Karpas-422 (cell line): ENCODE results near the gene OSBPL10. TPM values are rescaled to one million over a fixed set of nuclear protein-coding genes. Genes with fewer than 3 reads are reported as not detected.

Experiments
- DNase-seq: peaks from one replicate; pipeline ENCODE4 v3.0.0-alpha.2; 2015
- H2AFZ ChIP-seq: fragments of 200-600 bp; sonication (generic); 2 replicates; pipeline ENCODE4 v1.6.1; 2014; ENCODE audit warnings: antibody characterized with exemption, low read length, mixed read lengths
- H3K27ac ChIP-seq: fragments of 200-600 bp; sonication (generic); 2 replicates; pipeline ENCODE4 v1.5.1; 2014; ENCODE audit warnings: mild to moderate bottlenecking, low read length, moderate library complexity
- H3K27me3 ChIP-seq: fragments of 200-600 bp; sonication (generic); 2 replicates; pipeline ENCODE4 v1.6.1; 2014; ENCODE audit warnings: low read length, mixed read lengths
- H3K36me3 ChIP-seq: fragments of 200-600 bp; sonication (generic); 2 replicates; pipeline ENCODE4 v1.6.1; 2014; ENCODE audit warnings: low read length, mixed read lengths; ENCODE audit not compliant: insufficient read depth
- H3K4me1 ChIP-seq: fragments of 200-600 bp; sonication (generic); 2 replicates; pipeline ENCODE4 v1.6.1; 2014; ENCODE audit warnings: mild to moderate bottlenecking, low read length, mixed read lengths
- H3K4me2 ChIP-seq: fragments of 200-600 bp; sonication (generic); 2 replicates; pipeline ENCODE4 v1.6.1; 2014; ENCODE audit warnings: low read length, low read depth, mild to moderate bottlenecking; ENCODE audit not compliant: poor library complexity, severe bottlenecking
- H3K4me3 ChIP-seq: fragments of 200-600 bp; sonication (generic); 2 replicates; pipeline ENCODE4 v1.5.1; 2014; ENCODE audit warnings: mild to moderate bottlenecking, antibody characterized with exemption, low read length, mixed read lengths
- H3K79me2 ChIP-seq: fragments of 200-600 bp; sonication (generic); 2 replicates; pipeline ENCODE4 v1.6.1; 2014; ENCODE audit warnings: mild to moderate bottlenecking, low read length, mixed read lengths
- H3K9ac ChIP-seq: fragments of 200-600 bp; sonication (generic); 2 replicates; pipeline ENCODE4 v1.6.0; 2014; ENCODE audit warnings: low read length
- H3K9me2 ChIP-seq: fragments of 200-600 bp; sonication (generic), shearing (Covaris generic); replicated peaks from 2 replicates; pipeline ENCODE4 v1.6.0; 2014; ENCODE audit warnings: mild to moderate bottlenecking, low read length, moderate library complexity; ENCODE audit not compliant: insufficient read depth
- H3K9me3 ChIP-seq: fragments of 300-700, 200-600 bp; sonication (generic); 2 replicates; pipeline ENCODE4 v1.6.1; 2014; ENCODE audit warnings: low read length, mixed read lengths
- H4K20me1 ChIP-seq: fragments of 200-600 bp; sonication (generic); 2 replicates; pipeline ENCODE4 v1.6.1; 2014; ENCODE audit warnings: mild to moderate bottlenecking, antibody characterized with exemption, low read length, low read depth; ENCODE audit not compliant: insufficient read depth
- total RNA-seq: library from RNA; depleted of rRNA; stranded (reverse); fragments of >200 nt; shearing (Covaris generic); gene quantifications from 2 replicates; pipeline ENCODE4 v1.2.3, GENCODE V29; 2014; ENCODE audit warnings: low replicate concordance

The OSBPL10 gene
- total RNA-seq, 1 experiment from 2014 or later: 87.0 TPM

GRCh38 chr3:31960793-31961431 is 20.1 kb downstream of the OSBPL10 start:
- peak; percentile 68 for DNase-seq
- H3K79me2 ChIP-seq: peaks cover 87% of the 10 kb centered on the region
- peak overlapping the region; percentile 92 for H3K27ac ChIP-seq
- H3K27me3 ChIP-seq: no peaks in the 10 kb centered on the region
- no peaks in the 10 kb centered on the region for H4K20me1 ChIP-seq
- H3K9me2 ChIP-seq: no peaks in the 10 kb centered on the region
- H3K36me3 ChIP-seq: peaks cover 33% of the 10 kb centered on the region
- peak overlapping the region; percentile 53 for H3K4me2 ChIP-seq
- H3K9me3 ChIP-seq: peaks cover 3% of the 10 kb centered on the region; the same call in 1 of the 2 replicates
- peaks cover 59% of the 10 kb centered on the region for H3K4me1 ChIP-seq
- H3K4me3 ChIP-seq: peak overlapping the region; percentile 17; the same call in 1 of the 2 replicates
- peak overlapping the region; percentile 56 for H3K9ac ChIP-seq
- H2AFZ ChIP-seq: no peak overlapping the region

- H3K79me2 ChIP-seq: peaks cover 94% of the 10 kb centered on the region
- peak overlapping the region; percentile 92 for H3K27ac ChIP-seq
- H3K4me2 ChIP-seq: peak overlapping the region; percentile 53
- peaks cover 40% of the 10 kb centered on the region for H3K36me3 ChIP-seq
- peak; percentile 54 for DNase-seq
- no peaks in the 10 kb centered on the region for H3K9me2 ChIP-seq
- peak overlapping the region; percentile 56 for H3K9ac ChIP-seq
- H3K9me3 ChIP-seq: peaks cover 6% of the 10 kb centered on the region; the same call in 1 of the 2 replicates
- no peak overlapping the region for H2AFZ ChIP-seq
- peak overlapping the region; percentile 17; the same call in 1 of the 2 replicates for H3K4me3 ChIP-seq
- H3K4me1 ChIP-seq: peaks cover 60% of the 10 kb centered on the region
- H3K27me3 ChIP-seq: no peaks in the 10 kb centered on the region
- H4K20me1 ChIP-seq: no peaks in the 10 kb centered on the region
These were observed 20.9 kb downstream of the OSBPL10 start for GRCh38 chr3:31959951-31960792.

- Histone ChIP-seq H3K27ac (peak overlapping the region; percentile 92), H3K4me2 (no peak overlapping the region), H3K9me2 (no peaks in the 10 kb centered on the region), H3K9me3 (peaks cover 6% of the 10 kb centered on the region; the same call in 1 of the 2 replicates), H3K4me1 (peaks cover 62% of the 10 kb centered on the region), H3K36me3 (peaks cover 44% of the 10 kb centered on the region), H3K9ac (no peak overlapping the region), H3K27me3 (no peaks in the 10 kb centered on the region), H3K79me2 (peaks cover 94% of the 10 kb centered on the region), H2AFZ (no peak overlapping the region), H4K20me1 (no peaks in the 10 kb centered on the region), H3K4me3 (no peak overlapping the region)
- no peak for DNase-seq
These were observed 21.8 kb downstream of the OSBPL10 start for GRCh38 chr3:31959251-31959650.

- Histone ChIP-seq H3K27ac (peak overlapping the region; percentile 92), H3K9me2 (no peaks in the 10 kb centered on the region), H3K9me3 (peaks cover 6% of the 10 kb centered on the region; the same call in 1 of the 2 replicates), H3K4me1 (peaks cover 62% of the 10 kb centered on the region), H3K36me3 (peaks cover 44% of the 10 kb centered on the region), H3K4me2 (no peak overlapping the region), H3K9ac (no peak overlapping the region), H3K79me2 (peaks cover 94% of the 10 kb centered on the region), H2AFZ (no peak overlapping the region), H4K20me1 (no peaks in the 10 kb centered on the region), H3K27me3 (no peaks in the 10 kb centered on the region), H3K4me3 (no peak overlapping the region)
- DNase-seq: no peak
These were observed 22.3 kb downstream of the OSBPL10 start for GRCh38 chr3:31958701-31959152.

GRCh38 chr3:31957106-31957505 is 24.0 kb downstream of the OSBPL10 start:
- H3K4me3 ChIP-seq: no peak overlapping the region
- no peaks in the 10 kb centered on the region for H3K9me2 ChIP-seq
- peaks cover 83% of the 10 kb centered on the region for H3K79me2 ChIP-seq
- no peak overlapping the region for H3K9ac ChIP-seq
- H3K4me1 ChIP-seq: peaks cover 62% of the 10 kb centered on the region
- H3K9me3 ChIP-seq: peaks cover 6% of the 10 kb centered on the region; the same call in 1 of the 2 replicates
- H3K27me3 ChIP-seq: no peaks in the 10 kb centered on the region
- no peak for DNase-seq
- no peak overlapping the region for H3K27ac ChIP-seq
- peaks cover 44% of the 10 kb centered on the region for H3K36me3 ChIP-seq
- H3K4me2 ChIP-seq: no peak overlapping the region
- no peaks in the 10 kb centered on the region for H4K20me1 ChIP-seq
- no peak overlapping the region for H2AFZ ChIP-seq

GRCh38 chr3:31955581-31955980 is 25.5 kb downstream of the OSBPL10 start:
- Histone ChIP-seq H2AFZ (no peak overlapping the region), H3K4me1 (peaks cover 62% of the 10 kb centered on the region), H3K9ac (no peak overlapping the region), H3K4me2 (no peak overlapping the region), H3K79me2 (peaks cover 79% of the 10 kb centered on the region), H3K9me3 (peaks cover 6% of the 10 kb centered on the region; the same call in 1 of the 2 replicates), H3K4me3 (no peak overlapping the region), H3K27me3 (no peaks in the 10 kb centered on the region), H3K9me2 (no peaks in the 10 kb centered on the region), H3K36me3 (peaks cover 48% of the 10 kb centered on the region), H3K27ac (peak overlapping the region; percentile 99), H4K20me1 (no peaks in the 10 kb centered on the region)
- DNase-seq: peak; percentile 65

- peak overlapping the region; percentile 74 for H3K4me2 ChIP-seq
- H3K9me2 ChIP-seq: no peaks in the 10 kb centered on the region
- H3K79me2 ChIP-seq: peaks cover 77% of the 10 kb centered on the region
- peak; percentile 59 for DNase-seq
- peak overlapping the region; percentile 99 for H3K27ac ChIP-seq
- H3K4me1 ChIP-seq: peaks cover 64% of the 10 kb centered on the region
- H3K4me3 ChIP-seq: peak overlapping the region; percentile 6; the same call in 1 of the 2 replicates
- H2AFZ ChIP-seq: no peak overlapping the region
- H3K9me3 ChIP-seq: peaks cover 6% of the 10 kb centered on the region; the same call in 1 of the 2 replicates
- peaks cover 36% of the 10 kb centered on the region for H3K36me3 ChIP-seq
- H4K20me1 ChIP-seq: no peaks in the 10 kb centered on the region
- H3K9ac ChIP-seq: peak overlapping the region; percentile 66
- H3K27me3 ChIP-seq: no peaks in the 10 kb centered on the region
These were observed 27.4 kb downstream of the OSBPL10 start for GRCh38 chr3:31953636-31954035.

GRCh38 chr3:31953091-31953490 is 28.0 kb downstream of the OSBPL10 start:
- peaks cover 6% of the 10 kb centered on the region; the same call in 1 of the 2 replicates for H3K9me3 ChIP-seq
- no peak overlapping the region for H2AFZ ChIP-seq
- H4K20me1 ChIP-seq: no peaks in the 10 kb centered on the region
- H3K36me3 ChIP-seq: peaks cover 30% of the 10 kb centered on the region
- no peaks in the 10 kb centered on the region for H3K27me3 ChIP-seq
- peaks cover 69% of the 10 kb centered on the region for H3K4me1 ChIP-seq
- H3K4me3 ChIP-seq: peak overlapping the region; percentile 29; the same call in 1 of the 2 replicates
- DNase-seq: peak; percentile 78
- H3K9me2 ChIP-seq: no peaks in the 10 kb centered on the region
- H3K4me2 ChIP-seq: peak overlapping the region; percentile 74
- H3K27ac ChIP-seq: peak overlapping the region; percentile 99
- peak overlapping the region; percentile 66 for H3K9ac ChIP-seq
- peaks cover 76% of the 10 kb centered on the region for H3K79me2 ChIP-seq
